Stimulated activated CD8-positive, alpha-beta memory T cell treated with anti-CD3 and anti-CD28 coated beads, Interleukin-4, amount 100 ng/mL, for 48 hours (primary cell): ENCODE measurements around the gene MAPT.
"Not testable (repeated sequence)": the region's sequence is repeated elsewhere in the genome, so short reads cannot be mapped to it uniquely, and the experiment has no call there.

Experiments used
- DNase-seq: peaks from one replicate; pipeline ENCODE4 v3.0.0-alpha.2; 2020

The MAPT gene

GRCh38 chr17:45931677-45932076, 37.3 kb downstream of the MAPT start:
- DNase-seq = no peak

- DNase-seq = no peak
These were observed 40.0 kb downstream of the MAPT start for GRCh38 chr17:45934044-45934979.

- no peak for DNase-seq
These were observed 40.9 kb downstream of the MAPT start for GRCh38 chr17:45935197-45935709.

DNA sequence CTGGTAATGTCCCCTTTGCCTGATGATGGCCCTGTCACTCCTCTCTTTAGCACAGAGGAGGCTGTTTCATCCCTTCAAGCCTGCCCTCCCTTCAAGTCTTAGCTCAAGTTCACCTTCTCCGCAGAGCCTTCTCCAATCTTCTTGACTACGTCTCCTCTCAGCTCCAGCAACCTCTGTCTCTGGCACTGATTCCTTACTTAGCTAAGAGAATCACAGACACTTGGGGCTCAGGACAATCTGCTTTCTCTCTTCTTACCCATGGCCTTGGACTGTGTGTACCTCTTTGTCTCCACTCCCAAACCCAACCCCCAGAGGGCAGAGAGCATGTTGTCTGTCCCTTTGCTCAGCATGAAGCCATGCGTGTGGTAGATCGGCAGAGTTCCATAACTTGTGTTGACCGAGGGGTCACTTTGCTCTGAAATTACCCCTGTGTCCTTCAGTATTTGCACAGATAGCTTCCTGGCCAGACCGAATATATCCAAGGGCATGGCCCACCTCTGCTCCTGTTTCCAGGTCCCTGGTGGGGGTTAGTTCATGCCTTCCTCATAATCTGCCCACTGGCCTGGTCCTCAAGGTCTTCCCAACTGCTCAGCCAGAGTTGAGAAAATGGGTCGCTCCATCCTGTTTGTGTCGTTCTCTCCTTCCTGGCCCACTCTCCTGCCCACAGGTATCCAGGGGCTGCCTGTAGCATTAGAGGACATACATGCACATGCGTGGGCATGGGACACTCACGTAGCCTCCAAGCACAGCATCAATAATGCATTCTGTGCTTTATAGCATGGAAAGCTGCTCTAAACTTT, 41.6 kb downstream of the MAPT start:
- no peak for DNase-seq

DNA sequence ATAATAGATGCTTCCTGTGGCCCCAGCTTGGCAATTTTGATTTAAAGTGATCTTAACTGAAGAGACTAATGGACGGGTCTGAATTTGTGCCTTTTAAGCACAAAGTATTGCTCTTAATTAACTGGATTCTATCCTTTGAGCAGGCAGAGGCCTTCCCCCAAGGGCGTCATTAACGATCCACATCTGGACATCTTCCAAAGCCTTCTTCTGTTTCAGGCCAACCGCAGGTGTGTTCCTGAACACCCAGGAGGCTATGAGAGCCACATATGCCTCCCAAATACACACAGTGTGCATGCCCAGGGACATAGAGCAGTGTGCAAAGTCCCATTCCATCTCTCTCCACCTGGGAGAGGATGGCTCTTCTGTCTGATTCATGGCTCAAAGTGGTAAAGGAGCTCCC, 42.3 kb downstream of the MAPT start:
- DNase-seq = no peak

DNA sequence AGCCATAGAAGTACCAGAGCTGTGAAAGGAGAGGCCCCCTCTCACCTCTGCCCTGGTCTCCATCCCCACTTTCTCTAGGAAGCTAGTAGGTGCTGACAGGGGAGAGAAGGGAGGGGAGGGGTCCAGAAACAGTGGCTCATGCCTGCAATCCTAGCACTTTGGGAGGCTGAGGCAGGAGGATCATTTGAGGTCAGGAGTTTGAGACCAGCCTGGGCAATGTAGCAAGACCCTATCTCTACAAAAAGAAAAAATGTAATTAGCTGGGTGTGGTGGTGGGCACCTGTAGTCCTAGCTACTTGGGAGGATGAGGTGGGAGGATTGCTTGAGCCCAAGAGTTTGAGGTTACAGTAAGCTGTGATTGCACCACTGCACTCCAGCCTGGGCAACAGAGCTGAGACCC, 42.8 kb downstream of the MAPT start:
- DNase-seq = not testable (repeated sequence)

- no peak for DNase-seq
These were observed 45.0 kb downstream of the MAPT start for GRCh38 chr17:45939395-45939794.

DNA sequence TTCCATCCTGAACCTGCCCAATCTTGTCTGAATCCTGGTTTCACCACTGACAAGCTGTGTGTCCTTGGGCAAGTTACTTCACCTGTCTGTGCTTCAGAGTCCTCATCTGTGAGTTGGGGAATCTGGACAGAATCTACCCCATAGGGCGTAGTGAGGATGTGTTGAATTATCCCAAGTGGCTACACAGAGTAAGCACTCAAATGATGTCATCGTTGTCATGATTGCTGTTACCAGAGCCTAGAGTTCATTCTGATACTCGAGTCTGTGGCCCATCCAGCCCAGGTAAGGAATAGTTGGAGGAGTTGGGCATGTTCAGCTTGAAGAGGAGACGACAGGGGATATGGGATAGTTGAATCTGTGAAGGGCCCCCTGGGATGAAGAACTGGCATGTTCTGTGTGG, 45.9 kb downstream of the MAPT start:
- no peak for DNase-seq

DNA sequence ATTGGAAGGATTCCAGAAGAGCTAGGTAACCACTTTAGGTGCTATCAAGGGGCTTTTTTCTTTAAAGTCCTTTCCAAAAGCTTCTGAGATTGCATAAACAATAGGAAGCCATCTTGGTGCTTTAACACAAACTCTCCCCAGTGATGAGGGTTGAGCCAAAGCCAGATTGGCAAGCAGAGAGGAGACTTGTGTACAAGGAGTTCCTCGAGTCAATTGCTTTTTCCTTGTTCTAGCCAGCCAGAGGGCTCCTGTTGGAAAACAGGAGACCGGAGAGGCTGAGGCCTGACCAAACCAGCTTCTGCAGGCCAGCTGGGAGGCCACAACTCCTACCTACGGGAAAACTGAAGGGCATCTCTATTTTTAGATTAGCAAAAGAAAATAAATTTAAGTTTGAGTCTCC, 46.5 kb downstream of the MAPT start:
- no peak for DNase-seq

GRCh38 chr17:45941395-45941794, 47.0 kb downstream of the MAPT start:
- DNase-seq = no peak

DNA sequence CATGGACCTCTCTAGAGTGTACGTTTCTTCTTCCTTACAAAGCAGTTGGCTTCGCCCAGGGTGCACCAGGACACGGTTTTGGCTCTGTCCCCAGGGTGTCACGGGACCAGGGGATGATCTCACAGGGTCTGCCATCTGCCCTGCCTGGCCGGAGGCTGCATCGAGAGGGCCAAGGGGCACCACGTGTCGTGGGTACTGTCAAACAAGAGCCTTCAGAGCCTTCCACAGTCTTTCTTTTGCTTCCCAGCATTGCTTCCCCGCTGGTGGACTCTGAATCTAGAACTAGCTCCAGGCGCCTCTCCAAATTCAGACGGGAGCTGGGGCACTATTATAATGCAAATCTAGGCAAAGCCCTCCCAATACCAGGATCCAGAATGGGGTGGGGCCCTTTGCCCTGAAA, 47.9 kb downstream of the MAPT start:
- DNase-seq = no peak

DNA sequence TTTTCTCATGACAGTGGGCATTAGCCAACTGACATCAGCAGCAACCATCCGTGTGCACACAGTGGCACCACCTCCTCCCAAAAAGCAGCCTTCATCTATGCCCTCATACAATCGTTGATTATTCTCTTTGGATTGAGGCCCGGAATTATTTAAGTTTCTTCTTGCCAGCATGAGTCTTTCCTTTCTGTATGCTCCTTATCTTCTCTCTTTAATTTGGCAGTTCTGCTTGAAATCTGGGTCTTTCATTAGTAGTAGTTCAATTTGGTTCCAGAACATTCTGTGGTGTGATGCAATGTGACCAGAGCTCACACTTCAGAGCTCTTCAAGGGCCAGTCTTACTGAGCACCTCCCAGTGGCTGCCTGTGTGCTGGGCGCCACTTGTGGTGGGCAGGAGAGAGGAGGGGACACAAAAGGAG, 52.5 kb downstream of the MAPT start:
- DNase-seq = no peak

DNA sequence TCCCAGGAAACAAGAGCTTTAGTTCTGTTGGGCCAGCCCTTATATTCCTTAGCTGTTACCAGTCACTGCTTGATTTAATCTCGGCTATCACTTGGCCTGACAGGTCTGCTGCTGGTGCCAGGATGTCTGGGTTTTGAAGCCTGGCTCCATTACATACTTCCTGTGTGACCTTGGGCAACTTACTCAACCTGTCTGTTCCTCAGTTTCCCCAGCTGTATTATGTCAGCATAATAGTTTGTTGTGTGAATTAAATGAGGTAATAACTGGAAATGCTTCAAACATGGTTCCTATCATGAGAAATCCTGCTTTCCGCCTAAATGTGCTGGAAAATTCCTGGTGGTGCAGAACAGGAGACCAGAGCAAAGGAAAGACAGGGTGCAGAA, 54.1 kb downstream of the MAPT start:
- no peak for DNase-seq

DNA sequence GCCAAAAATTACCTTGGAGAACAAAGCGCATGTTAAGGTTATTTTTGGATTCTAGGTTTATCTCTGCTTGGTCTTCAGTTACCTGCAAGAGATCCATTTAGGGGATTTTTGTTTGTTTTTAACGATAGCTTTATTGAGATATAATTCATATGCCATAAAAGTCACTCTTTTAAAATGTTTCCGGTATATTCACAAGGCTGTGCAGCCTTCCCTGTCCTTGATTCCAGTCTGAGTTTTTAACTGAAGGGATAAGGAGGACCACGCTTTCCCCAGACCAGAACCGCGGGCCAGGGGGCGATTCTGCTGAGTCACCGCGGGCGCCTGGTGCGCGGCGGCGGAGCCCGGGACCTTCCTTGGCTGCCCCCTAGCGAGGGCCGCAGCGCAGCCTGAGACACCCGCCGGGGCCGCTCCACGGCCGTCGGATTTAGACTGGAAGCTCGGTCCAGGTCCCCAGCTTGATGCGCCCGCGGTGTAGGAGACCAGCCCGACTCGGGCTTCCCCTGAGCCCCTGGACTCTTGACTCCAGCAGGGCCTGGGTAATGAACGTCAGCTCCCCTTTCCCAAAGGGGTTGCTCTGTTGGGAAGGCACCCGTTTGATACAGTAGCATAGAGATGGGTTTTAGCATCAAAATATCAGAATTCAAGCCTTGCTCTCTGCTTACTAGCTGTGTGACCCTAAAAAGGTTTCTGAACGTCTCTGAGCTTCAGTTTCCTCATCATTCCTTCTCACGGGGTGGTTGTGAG, 54.7 kb downstream of the MAPT start:
- DNase-seq = peak; percentile 85

DNA sequence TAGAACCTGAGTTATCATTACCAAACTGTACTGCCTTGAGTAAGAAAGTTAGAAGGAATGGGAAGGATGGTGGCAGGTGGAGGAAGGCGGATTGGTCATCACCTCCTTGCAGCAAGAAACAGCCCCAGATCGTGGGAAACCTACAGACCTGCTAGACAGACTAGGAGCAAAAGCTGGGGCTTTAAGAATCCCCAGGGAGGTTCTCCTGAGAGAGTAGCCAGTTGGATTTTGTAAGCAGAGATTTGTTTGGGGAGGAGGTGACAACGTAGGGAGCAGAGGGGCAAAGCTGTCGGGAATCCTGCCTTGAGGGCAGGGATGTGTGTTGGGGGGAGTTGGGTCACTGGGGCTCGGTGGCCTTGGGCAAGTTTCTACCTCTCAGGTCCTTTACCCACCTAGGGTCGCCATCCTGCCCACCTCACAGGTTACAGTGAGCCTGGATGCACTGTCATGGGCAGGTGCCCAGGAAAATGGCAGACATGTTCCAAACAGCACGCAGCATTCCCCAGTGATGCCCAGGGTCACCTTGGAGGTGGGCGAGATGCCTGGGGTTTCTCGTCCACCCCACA, 55.5 kb downstream of the MAPT start:
- no peak for DNase-seq

- DNase-seq = no peak
These were observed 56.5 kb downstream of the MAPT start for GRCh38 chr17:45950888-45951287.

DNA sequence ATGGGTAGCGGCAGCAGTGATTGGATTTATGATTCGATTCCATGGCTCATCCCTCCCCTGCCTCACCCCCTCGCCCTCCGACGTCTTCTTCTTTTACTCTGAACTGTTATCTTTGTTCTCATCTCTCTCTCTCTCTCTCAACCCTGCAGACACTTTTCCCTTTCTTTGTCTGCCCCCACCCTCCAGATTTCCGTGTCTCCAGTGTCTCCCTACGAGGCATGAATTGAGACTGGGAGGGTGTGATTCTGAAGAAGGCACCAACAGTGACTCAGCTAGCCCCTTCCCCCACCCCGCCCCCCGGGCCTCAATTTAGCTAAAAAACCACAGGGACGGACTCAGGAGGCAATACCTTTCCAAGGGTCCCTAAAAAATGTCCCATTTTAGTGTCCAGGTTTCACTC, 57.0 kb downstream of the MAPT start:
- no peak for DNase-seq

- DNase-seq = no peak
These were observed 57.6 kb downstream of the MAPT start for GRCh38 chr17:45951941-45952340.

GRCh38 chr17:45952814-45953320, 58.5 kb downstream of the MAPT start:
- no peak for DNase-seq

- DNase-seq = no peak
These were observed 59.2 kb downstream of the MAPT start for GRCh38 chr17:45953561-45953960.

- no peak for DNase-seq
These were observed 60.6 kb downstream of the MAPT start for GRCh38 chr17:45954914-45955313.

DNA sequence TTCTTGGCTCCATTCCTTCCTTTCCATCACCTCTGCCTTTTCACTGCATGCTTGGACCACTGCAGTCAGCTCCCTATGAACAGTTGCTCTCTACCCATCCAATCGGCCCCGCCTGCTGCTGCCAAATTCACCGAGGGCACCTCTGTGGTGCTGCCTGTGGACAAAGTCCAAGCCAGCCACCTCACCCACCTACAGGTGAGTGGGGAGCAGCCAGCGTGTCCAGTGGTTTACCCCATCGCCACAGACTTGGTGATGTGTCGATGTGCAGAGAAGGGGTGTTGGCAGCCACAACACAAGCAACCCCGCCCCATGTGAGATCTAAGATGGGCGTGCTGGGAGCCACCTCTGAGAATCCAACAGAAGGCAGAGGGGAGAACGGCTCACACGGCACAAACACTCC, 61.0 kb downstream of the MAPT start:
- DNase-seq = no peak

DNA sequence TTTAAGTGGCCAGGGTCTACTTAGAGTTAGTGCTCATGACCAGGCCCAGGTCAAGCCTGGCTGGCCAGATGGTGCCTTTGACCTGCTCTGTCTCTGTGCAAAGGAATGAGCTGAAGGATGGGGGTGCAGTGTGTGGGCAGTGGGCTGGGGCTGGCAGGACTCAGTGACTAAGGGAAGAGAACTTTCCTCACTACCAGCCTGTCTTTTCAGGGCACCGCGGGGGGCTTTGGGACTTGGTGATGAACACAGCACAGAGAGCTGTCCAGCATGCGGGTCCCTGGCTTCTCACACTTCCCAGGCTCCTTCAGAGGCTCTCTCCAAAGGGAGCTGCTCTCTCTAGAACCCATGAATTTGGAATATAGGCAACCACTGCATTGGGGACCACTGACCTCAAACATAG, 61.7 kb downstream of the MAPT start:
- no peak for DNase-seq
